HepG2 (cell line): Measurements from ENCODE around the gene SLC26A9. TPM values are rescaled to one million over a fixed set of nuclear protein-coding genes. Genes with fewer than 3 reads are reported as not detected.

Experiments used
- ATAC-seq: fragments of 200-7000 bp; cut with Tn5 transposase; 3 replicates; pipeline ENCODE4 v1.9.1; 2020; ENCODE audit warnings: mild to moderate bottlenecking, moderate library complexity
- BruUV-seq: library from RNA; stranded (reverse); fragments of 400-500 nt; replicated peaks from 2 replicates; lab custom pipeline; 2021; lab: Mats Ljungman, UMichigan
- CTCF ChIA-PET: fragments of 300-600 bp; formaldehyde crosslinking; extraction: SDS; loops from one replicate; lab custom pipeline; 2021; ENCODE audit warnings: low total read pairs, inconsistent platforms, low intra/inter-chr PET ratio; lab: Yijun Ruan, JAX
- POLR2A ChIA-PET: fragments of 350-600 bp; sonication (Branson Sonifier 250); formaldehyde crosslinking; loops from one replicate; lab custom pipeline; 2020; ENCODE audit warnings: antibody characterized with exemption, inconsistent platforms; lab: Yijun Ruan, JAX
- DNase-seq: peaks from one replicate; pipeline ENCODE4 v3.0.0-alpha.2; 2015; ENCODE audit warnings: low spot score
- FAIRE-seq: peaks from 3 replicates; lab custom pipeline; 2011; peaks lifted over from hg19 to GRCh38; lab: Jason Lieb, UNC
- H2AFZ ChIP-seq: one replicate; pipeline ENCODE4 v1.6.1; 2011; ENCODE audit warnings: low read length, inconsistent platforms
- H3K27ac ChIP-seq: fragments of 300-600 bp; 3 replicates; pipeline ENCODE4 v1.8.0; 2011; ENCODE audit warnings: mixed run types, mild to moderate bottlenecking, mixed read lengths, low read length, inconsistent platforms; ENCODE audit not compliant: insufficient read depth; ENCODE audit errors: extremely low read length
- H3K27me3 ChIP-seq, 2 experiments: fragments of 200-600 bp in 1 of 2; 2 replicates in 1 of 2; 3 replicates in 1 of 2; pipeline versions ENCODE4 v1.6.0 to v1.8.0; 2011; ENCODE audit warnings: low read length in 2 of 2, mild to moderate bottlenecking in 2 of 2, moderate library complexity in 2 of 2, inconsistent platforms in 1 of 2; ENCODE audit not compliant: insufficient read depth in 2 of 2, control insufficient read depth in 1 of 2
- H3K36me3 ChIP-seq, 2 experiments: fragments of 200-600 bp in 1 of 2; replicated peaks in 1 of 2; 2 replicates in 1 of 2; 3 replicates in 1 of 2; pipeline versions ENCODE4 v1.5.1 to v1.8.0; 2011; ENCODE audit warnings: low read length in 2 of 2, inconsistent platforms in 1 of 2; ENCODE audit not compliant: insufficient read depth in 2 of 2, control insufficient read depth in 1 of 2
- H3K4me1 ChIP-seq: 2 replicates; pipeline ENCODE4 v1.5.1; 2012; ENCODE audit warnings: low read length, inconsistent platforms; ENCODE audit not compliant: insufficient read depth
- H3K4me2 ChIP-seq: 2 replicates; pipeline ENCODE4 v1.6.0; 2011; ENCODE audit warnings: low read depth, low read length, inconsistent platforms
- H3K4me3 ChIP-seq, 3 experiments: fragments of 200-600 bp in 1 of 3; sonication (generic), shearing (Covaris generic) in 1 of 3; replicated peaks in 1 of 3; 2 replicates each; pipeline ENCODE4 v1.5.1; 2011 to 2016; ENCODE audit warnings: low read length in 3 of 3, inconsistent platforms in 2 of 3, low read depth in 2 of 3, mild to moderate bottlenecking in 2 of 3, control low read depth in 1 of 3, mixed read lengths in 1 of 3; ENCODE audit not compliant: insufficient read depth in 1 of 3
- H3K79me2 ChIP-seq: one replicate; pipeline ENCODE4 v1.6.1; 2011; ENCODE audit warnings: low read length, inconsistent platforms; ENCODE audit not compliant: insufficient read depth
- H3K9ac ChIP-seq: 2 replicates; pipeline ENCODE4 v1.6.0; 2011; ENCODE audit warnings: mild to moderate bottlenecking, low read depth, low read length, inconsistent platforms; ENCODE audit not compliant: insufficient read depth
- H3K9me3 ChIP-seq: 2 replicates; pipeline ENCODE4 v1.5.1; 2012; ENCODE audit warnings: mild to moderate bottlenecking, low read length
- H4K20me1 ChIP-seq: 2 replicates; pipeline ENCODE4 v1.6.0; 2011; ENCODE audit warnings: inconsistent platforms, mild to moderate bottlenecking, low read length, moderate library complexity; ENCODE audit not compliant: insufficient read depth
- ATM ChIP-seq: fragments of 450-650 bp; IDR thresholded peaks from 2 replicates; pipeline ENCODE4 v1.7.1; 2017; ENCODE audit warnings: mild to moderate bottlenecking, borderline replicate concordance
- BCL6 ChIP-seq: IDR thresholded peaks from 2 replicates; pipeline ENCODE4 v1.6.1; 2016; ENCODE audit warnings: missing genetic modification reagents, missing compliant biosample characterization
- CC2D1A ChIP-seq: sonication (generic); formaldehyde crosslinking; IDR thresholded peaks from 2 replicates; pipeline ENCODE4 v1.8.1; 2023; ENCODE audit warnings: mild to moderate bottlenecking, missing genetic modification reagents
- KMT2B ChIP-seq: IDR thresholded peaks from 2 replicates; pipeline ENCODE4 v1.6.1; 2016; ENCODE audit warnings: missing genetic modification reagents, missing compliant biosample characterization
- MTF2 ChIP-seq: sonication (generic); formaldehyde crosslinking; IDR thresholded peaks from 2 replicates; pipeline ENCODE4 v1.5.0; 2020; ENCODE audit warnings: missing genetic modification reagents, borderline replicate concordance
- NFE2 ChIP-seq: sonication (generic); formaldehyde crosslinking; IDR thresholded peaks from 2 replicates; pipeline ENCODE4 v1.4.0; 2020; ENCODE audit warnings: missing genetic modification reagents
- NFKBIZ ChIP-seq: IDR thresholded peaks from 2 replicates; pipeline ENCODE4 v1.6.1; 2018; ENCODE audit warnings: missing genetic modification reagents, missing compliant biosample characterization
- PCBP1 ChIP-seq: fragments of 200-400 bp; formaldehyde crosslinking; IDR thresholded peaks from 2 replicates; pipeline ENCODE4 v1.6.1; 2017; ENCODE audit warnings: mild to moderate bottlenecking, low read depth, low read length, borderline replicate concordance
- THAP7 ChIP-seq: sonication (generic); formaldehyde crosslinking; IDR thresholded peaks from 2 replicates; pipeline ENCODE4 v1.8.1; 2023; ENCODE audit warnings: mild to moderate bottlenecking, missing genetic modification reagents
- ZNF326 ChIP-seq: sonication (generic); formaldehyde crosslinking; IDR thresholded peaks from 2 replicates; pipeline ENCODE4 v1.4.0; 2020; ENCODE audit warnings: missing genetic modification reagents, borderline replicate concordance
- ZNF446 ChIP-seq: sonication (generic); formaldehyde crosslinking; IDR thresholded peaks from 2 replicates; pipeline ENCODE4 v1.5.0; 2020; ENCODE audit warnings: mild to moderate bottlenecking, missing genetic modification reagents
- ZNF670 ChIP-seq: sonication (generic); formaldehyde crosslinking; IDR thresholded peaks from 2 replicates; pipeline ENCODE4 v1.8.0; 2022; ENCODE audit warnings: mild to moderate bottlenecking, missing genetic modification reagents, borderline replicate concordance
- whole genome bisulfite sequencing: methylation state at CpG from one replicate; pipeline ENCODE4 v1.1.6; 2017; ENCODE audit warnings: low lambda C conversion rate; 5-methylcytosine and 5-hydroxymethylcytosine counted together
- in situ Hi-C: cut with HindIII; loops from 2 replicates; pipeline ENCODE4 v1.10.0; 2017; ENCODE audit warnings: low pct_unique_long_range_greater_than_20kb; ENCODE audit not compliant: extremely low pct_ligation_motif_present
- intact Hi-C: fragments of 100-400 bp; cut with micrococcal nuclease; formaldehyde crosslinking; loops from one replicate; pipeline ENCODE4 v1.10.0; 2022; ENCODE audit not compliant: unreplicated experiment
- polyA plus RNA-seq, 8 experiments: library from polyadenylated mRNA; depleted of rRNA in 3 of 8; stranded (reverse) in 7 of 8; unstranded in 1 of 8; fragments of >200 nt; fragmentation: Illumina TruSeq in 4 of 8; extraction: Trizol in 4 of 8; gene quantifications; 2 replicates each; pipeline versions ENCODE4 v1.2.1 to v1.2.3, GENCODE V29; 2011 to 2016; ENCODE audit warnings: low read depth in 4 of 8, missing spikeins in 1 of 8, mixed read lengths in 1 of 8; ENCODE audit not compliant: insufficient read depth in 1 of 8
- total RNA-seq, 5 experiments: library from RNA; depleted of rRNA; stranded (reverse); fragments of >200 nt; fragmentation: Illumina TruSeq; extraction: Trizol; gene quantifications; 2 replicates each; pipeline ENCODE4 v1.2.3, GENCODE V29; 2016; ENCODE audit warnings: low read depth in 1 of 5
- TF ChIP-seq, protein P1 (sequence below): sonication (generic); formaldehyde crosslinking; IDR thresholded peaks from 2 replicates; pipeline ENCODE4 v1.5.1; 2020; ENCODE audit warnings: mild to moderate bottlenecking, missing genetic modification reagents

The SLC26A9 gene
- total and polyA plus RNA-seq, 2 of the 13 experiments (the other 11 are each of a cell fraction or from before 2014, with no cell fraction given): 0.11 to 0.15 TPM

DNA sequence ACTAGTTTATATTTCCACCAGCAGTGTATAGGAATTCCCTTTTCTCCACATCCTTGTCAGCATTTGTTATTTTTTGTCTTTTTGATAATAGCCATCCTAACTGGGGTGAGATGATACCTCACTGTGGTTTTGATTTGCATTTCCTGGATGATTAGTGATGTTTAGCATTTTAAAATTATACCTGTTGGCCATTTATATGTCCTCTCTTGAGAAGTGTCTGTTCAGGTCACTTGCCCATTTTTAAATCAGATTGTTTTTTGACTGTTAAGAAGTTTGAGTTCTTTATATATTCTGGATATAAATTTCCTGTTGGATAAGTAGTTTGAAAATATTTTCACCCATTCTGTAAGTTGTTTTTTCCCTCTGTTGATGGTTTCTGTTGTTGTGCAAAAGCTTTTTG is 62.3 kb downstream of the SLC26A9 start:
- Histone ChIP-seq H3K4me3 (no peak overlapping the region), H2AFZ (no peak overlapping the region), H3K4me1 (no peaks in the 10 kb centered on the region), H4K20me1 (no peaks in the 10 kb centered on the region), H3K79me2 (no peaks in the 10 kb centered on the region), H3K36me3 (no peaks in the 10 kb centered on the region), H3K9me3 (no peaks in the 10 kb centered on the region), H3K27ac (no peak overlapping the region), H3K27me3 (no peaks in the 10 kb centered on the region), H3K9ac (no peak overlapping the region), H3K4me2 (no peak overlapping the region)
- FAIRE-seq (no peak), ATAC-seq (no peak), DNase-seq (no peak)
- no peak for TF ChIP-seq ZNF446 (CRISPR knock-in tag)
- ChIA-PET CTCF (no interaction called here), POLR2A (no interaction called here)
- intact Hi-C loops: no loop called here
- in situ Hi-C loops: no loop called here
- no TSS peak for BruUV-seq

GRCh38 chr1:205879974-205880373 is 63.3 kb downstream of the SLC26A9 start:
- Histone ChIP-seq H3K27ac (no peak overlapping the region), H3K9ac (no peak overlapping the region), H2AFZ (no peak overlapping the region), H3K79me2 (no peaks in the 10 kb centered on the region), H3K4me2 (no peak overlapping the region), H4K20me1 (no peaks in the 10 kb centered on the region), H3K4me1 (no peaks in the 10 kb centered on the region), H3K36me3 (no peaks in the 10 kb centered on the region), H3K9me3 (no peaks in the 10 kb centered on the region), H3K27me3 (no peaks in the 10 kb centered on the region; a peak in 2 of 5 replicates), H3K4me3 (no peak overlapping the region)
- ATAC-seq: no peak
- TF ChIP-seq, protein P1, sequence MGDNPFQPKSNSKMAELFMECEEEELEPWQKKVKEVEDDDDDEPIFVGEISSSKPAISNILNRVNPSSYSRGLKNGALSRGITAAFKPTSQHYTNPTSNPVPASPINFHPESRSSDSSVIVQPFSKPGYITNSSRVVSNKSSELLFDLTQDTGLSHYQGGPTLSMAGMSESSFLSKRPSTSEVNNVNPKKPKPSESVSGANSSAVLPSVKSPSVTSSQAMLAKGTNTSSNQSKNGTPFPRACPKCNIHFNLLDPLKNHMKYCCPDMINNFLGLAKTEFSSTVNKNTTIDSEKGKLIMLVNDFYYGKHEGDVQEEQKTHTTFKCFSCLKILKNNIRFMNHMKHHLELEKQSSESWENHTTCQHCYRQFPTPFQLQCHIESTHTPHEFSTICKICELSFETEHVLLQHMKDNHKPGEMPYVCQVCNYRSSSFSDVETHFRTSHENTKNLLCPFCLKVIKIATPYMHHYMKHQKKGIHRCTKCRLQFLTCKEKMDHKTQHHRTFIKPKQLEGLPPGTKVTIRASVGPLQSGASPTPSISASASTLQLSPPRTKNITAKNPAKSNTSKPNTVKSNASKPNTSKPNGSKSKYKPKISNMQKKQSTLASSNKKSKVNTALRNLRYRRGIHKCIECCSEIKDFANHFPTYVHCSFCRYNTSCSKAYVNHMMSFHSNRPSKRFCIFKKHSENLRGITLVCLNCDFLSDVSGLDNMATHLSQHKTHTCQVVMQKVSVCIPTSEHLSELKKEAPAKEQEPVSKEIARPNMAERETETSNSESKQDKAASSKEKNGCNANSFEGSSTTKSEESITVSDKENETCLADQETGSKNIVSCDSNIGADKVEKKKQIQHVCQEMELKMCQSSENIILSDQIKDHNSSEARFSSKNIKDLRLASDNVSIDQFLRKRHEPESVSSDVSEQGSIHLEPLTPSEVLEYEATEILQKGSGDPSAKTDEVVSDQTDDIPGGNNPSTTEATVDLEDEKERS (CRISPR knock-in tag): no peak
- TF ChIP-seq CC2D1A: no peak
- TF ChIP-seq ZNF326 (CRISPR knock-in tag): no peak
- no peak for TF ChIP-seq ATM
- TF ChIP-seq ZNF670 (CRISPR knock-in tag): no peak
- no peak for TF ChIP-seq THAP7 (CRISPR knock-in tag)
- TF ChIP-seq KMT2B: no peak
- no peak for TF ChIP-seq NFKBIZ (CRISPR knock-in tag)
- TF ChIP-seq PCBP1: no peak
- TF ChIP-seq NFE2 (CRISPR knock-in tag): no peak
- no peak for TF ChIP-seq BCL6 (CRISPR knock-in tag)
- TF ChIP-seq MTF2 (CRISPR knock-in tag): no peak
- WGBS: no CpG with 5 or more reads among the region's 1 CpG
- FAIRE-seq: no peak
- POLR2A ChIA-PET: no interaction called here
- no peak for DNase-seq
- in situ Hi-C loops: no loop called here
- BruUV-seq: no TSS peak
- intact Hi-C loops: no loop called here
- CTCF ChIA-PET: no interaction called here
